Body of pancreas (tissue), 4 donors: Measurements from ENCODE around the gene CCDC6. TPM values are rescaled to one million over a fixed set of nuclear protein-coding genes. Genes with fewer than 3 reads are reported as not detected.

Experiments
- ATAC-seq: fragments of 150-250 bp; one replicate; pipeline ENCODE4 v1.9.1; 2016
- DNase-seq, 4 donors: peaks; one replicate each; pipeline ENCODE4 v3.0.0-alpha.2; 2019
- H3K27ac ChIP-seq, 4 donors: fragments of 200-600 bp; sonication (generic); 1 replicate in 3 of 4; 2 replicates in 1 of 4; pipeline versions ENCODE4 v1.5.1 to v1.6.1; 2016 to 2019; ENCODE audit warnings: mild to moderate bottlenecking in 1 of 4, mixed read lengths in 1 of 4, moderate library complexity in 1 of 4
- H3K27me3 ChIP-seq, 2 donors: fragments of 200-600 bp; sonication (generic); one replicate each; pipeline ENCODE4 v1.6.0; 2016; ENCODE audit warnings: mild to moderate bottlenecking in 1 of 2
- H3K36me3 ChIP-seq, 2 donors: fragments of 200-600 bp; sonication (generic); replicated peaks in 1 of 2; 2 replicates each; pipeline ENCODE4 v1.5.1; 2016; ENCODE audit warnings: low read depth in 2 of 2; ENCODE audit not compliant: insufficient read depth in 1 of 2
- H3K4me1 ChIP-seq: fragments of 200-600 bp; sonication (generic); one replicate; pipeline ENCODE4 v1.6.0; 2016
- H3K4me3 ChIP-seq, 2 donors: fragments of 200-600 bp; sonication (generic); 1 replicate in 1 of 2; 2 replicates in 1 of 2; pipeline ENCODE4 v1.5.1; 2016 to 2019
- H3K9me3 ChIP-seq, 3 donors: fragments of 200-600 bp; sonication (generic); 1 replicate in 2 of 3; 2 replicates in 1 of 3; pipeline ENCODE4 v1.5.1; 2016
- POLR2A ChIP-seq, 3 donors: fragments of 450-650 bp; IDR thresholded peaks; one replicate each; pipeline ENCODE4 v1.6.1; 2016; ENCODE audit warnings: antibody characterized with exemption in 3 of 3, mild to moderate bottlenecking in 2 of 3
- WGBS, 2 donors: methylation state at CpG; one replicate each; pipeline ENCODE4 v1.1.5; 2017; 5-methylcytosine and 5-hydroxymethylcytosine counted together
- intact Hi-C: fragments of 100-400 bp; cut with DNase I; formaldehyde crosslinking; loops from one replicate; pipeline ENCODE4 v1.15.1; 2023
- total RNA-seq, 2 donors: library from RNA; depleted of rRNA; stranded (reverse); fragments of >200 nt; gene quantifications; one replicate each; pipeline ENCODE4 v1.1.0, GENCODE V29; 2016
- TF ChIP-seq, protein P1 (sequence below), 7 experiments: fragments of 450-650 bp in 4 of 7; fragments of 200-600 bp in 3 of 7; sonication (generic) in 3 of 7; IDR thresholded peaks; one replicate each; pipeline ENCODE4 v1.5.1; 2016 to 2019; ENCODE audit warnings: antibody characterized with exemption in 7 of 7

CCDC6 gene
- total RNA-seq, 2 donors from 2014 or later: 26.7 to 35.8 TPM

- Histone ChIP-seq H3K27me3 (no peaks in the 10 kb centered on the region), H3K36me3 (no peaks in the 10 kb centered on the region), H3K4me3 (no peak overlapping the region), H3K9me3 (no peaks in the 10 kb centered on the region), H3K4me1 (peaks cover 32% of the 10 kb centered on the region), H3K27ac (no peak overlapping the region)
- TF ChIP-seq POLR2A (IDR thresholded peaks at IDR 0.05): no peak
- TF ChIP-seq, protein P1, sequence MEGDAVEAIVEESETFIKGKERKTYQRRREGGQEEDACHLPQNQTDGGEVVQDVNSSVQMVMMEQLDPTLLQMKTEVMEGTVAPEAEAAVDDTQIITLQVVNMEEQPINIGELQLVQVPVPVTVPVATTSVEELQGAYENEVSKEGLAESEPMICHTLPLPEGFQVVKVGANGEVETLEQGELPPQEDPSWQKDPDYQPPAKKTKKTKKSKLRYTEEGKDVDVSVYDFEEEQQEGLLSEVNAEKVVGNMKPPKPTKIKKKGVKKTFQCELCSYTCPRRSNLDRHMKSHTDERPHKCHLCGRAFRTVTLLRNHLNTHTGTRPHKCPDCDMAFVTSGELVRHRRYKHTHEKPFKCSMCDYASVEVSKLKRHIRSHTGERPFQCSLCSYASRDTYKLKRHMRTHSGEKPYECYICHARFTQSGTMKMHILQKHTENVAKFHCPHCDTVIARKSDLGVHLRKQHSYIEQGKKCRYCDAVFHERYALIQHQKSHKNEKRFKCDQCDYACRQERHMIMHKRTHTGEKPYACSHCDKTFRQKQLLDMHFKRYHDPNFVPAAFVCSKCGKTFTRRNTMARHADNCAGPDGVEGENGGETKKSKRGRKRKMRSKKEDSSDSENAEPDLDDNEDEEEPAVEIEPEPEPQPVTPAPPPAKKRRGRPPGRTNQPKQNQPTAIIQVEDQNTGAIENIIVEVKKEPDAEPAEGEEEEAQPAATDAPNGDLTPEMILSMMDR (IDR thresholded peaks at IDR 0.05): no peak
- DNase-seq (no peak), ATAC-seq (no peak)
- intact Hi-C loops: no loop called here
- WGBS, 2 donors: 89 to 97% methylated on average over 3 of the region's 3 CpGs
Measured at GRCh38 chr10:59857921-59858320, 48.4 kb downstream of the CCDC6 start.

DNA sequence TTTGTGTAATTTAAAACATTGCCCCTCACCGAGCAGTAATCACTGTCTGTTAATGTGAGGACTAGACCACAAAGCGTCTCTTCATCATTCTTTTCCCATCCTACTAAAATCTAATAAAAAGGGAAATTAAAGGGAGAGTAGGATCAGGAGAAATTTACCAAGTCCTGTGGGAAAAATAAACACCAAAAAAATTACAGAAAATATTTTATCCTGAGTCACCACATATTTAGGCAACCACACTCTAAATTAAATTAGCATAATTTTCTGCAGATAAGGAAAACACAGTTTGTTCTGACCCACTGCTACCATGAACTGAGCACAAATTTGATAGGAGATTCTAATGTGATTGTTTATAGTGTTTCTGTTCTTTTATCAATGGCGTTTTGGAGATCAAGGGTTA lies 49.3 kb downstream of the CCDC6 start:
- Histone ChIP-seq H3K36me3 (no peaks in the 10 kb centered on the region), H3K4me3 (no peak overlapping the region), H3K27me3 (no peaks in the 10 kb centered on the region), H3K27ac (no peak overlapping the region), H3K4me1 (peaks cover 34% of the 10 kb centered on the region), H3K9me3 (no peaks in the 10 kb centered on the region)
- TF ChIP-seq, protein P1 (IDR thresholded peaks at IDR 0.05): no peak
- no peak for TF ChIP-seq POLR2A (IDR thresholded peaks at IDR 0.05)
- ATAC-seq: no peak
- WGBS, 2 donors: 50 to 52% methylated on average over 3 of the region's 3 CpGs
- intact Hi-C loops: no loop called here
- DNase-seq: no peak

- no peaks in the 10 kb centered on the region for H3K36me3 ChIP-seq
- H3K4me1 ChIP-seq: peaks cover 36% of the 10 kb centered on the region
- no peaks in the 10 kb centered on the region for H3K9me3 ChIP-seq
- H3K4me3 ChIP-seq: no peak overlapping the region
- no peak for DNase-seq
- no peaks in the 10 kb centered on the region for H3K27me3 ChIP-seq
- intact Hi-C loops: no loop called here
- TF ChIP-seq, protein P1 (IDR thresholded peaks at IDR 0.05): no peak
- no peak for TF ChIP-seq POLR2A (IDR thresholded peaks at IDR 0.05)
- ATAC-seq: no peak
- 67 to 76% methylated on average over 3 of the region's 3 CpGs for WGBS, 2 donors
- no peak overlapping the region for H3K27ac ChIP-seq
Measured at GRCh38 chr10:59856104-59856503, 50.3 kb downstream of the CCDC6 start.

GRCh38 chr10:59854571-59854970 lies 51.8 kb downstream of the CCDC6 start:
- no peak for ATAC-seq

DNA sequence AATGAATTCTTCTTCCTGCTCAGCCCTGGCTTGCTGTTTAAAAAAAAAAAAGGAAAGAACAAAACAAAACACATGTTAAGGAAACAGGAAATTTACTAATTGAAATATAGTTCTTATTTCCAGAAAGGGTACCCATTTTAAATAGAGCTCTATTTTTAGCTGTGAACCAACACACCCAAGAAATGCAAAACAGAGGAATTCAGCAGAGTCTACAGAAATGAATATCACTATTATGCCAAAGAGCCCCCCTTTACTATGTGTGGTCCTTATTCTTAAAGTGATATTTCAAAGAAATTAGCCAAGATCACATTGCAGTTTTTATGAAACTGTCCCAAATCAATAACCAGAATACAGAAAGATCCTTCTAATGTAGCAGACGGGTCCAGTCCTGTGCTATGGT lies 53.7 kb downstream of the CCDC6 start:
- ATAC-seq: no peak
- peaks cover 36% of the 10 kb centered on the region for H3K4me1 ChIP-seq
- WGBS, 2 donors: 83 to 93% methylated on average over 1 of the region's 1 CpG
- intact Hi-C loops: no loop called here
- no peak overlapping the region for H3K27ac ChIP-seq
- H3K9me3 ChIP-seq: no peaks in the 10 kb centered on the region
- no peaks in the 10 kb centered on the region for H3K27me3 ChIP-seq
- TF ChIP-seq POLR2A (IDR thresholded peaks at IDR 0.05): no peak
- TF ChIP-seq, protein P1 (IDR thresholded peaks at IDR 0.05): no peak
- H3K36me3 ChIP-seq: peaks cover 0 to 4% of the 10 kb centered on the region in 2 donors
- DNase-seq: no peak
- H3K4me3 ChIP-seq: no peak overlapping the region

More at GRCh38 chr10:59854571-59854970, 51.8 kb downstream of the CCDC6 start:
- H3K27ac ChIP-seq: no peak overlapping the region
- H3K27me3 ChIP-seq: no peaks in the 10 kb centered on the region
- 34 to 53% methylated on average over 4 of the region's 4 CpGs for WGBS, 2 donors
- intact Hi-C loops: no loop called here
- TF ChIP-seq, protein P1 (IDR thresholded peaks at IDR 0.05): no peak
- TF ChIP-seq POLR2A (IDR thresholded peaks at IDR 0.05): no peak
- no peaks in the 10 kb centered on the region for H3K9me3 ChIP-seq
- H3K36me3 ChIP-seq: no peaks in the 10 kb centered on the region
- H3K4me3 ChIP-seq: no peak overlapping the region
- DNase-seq: no peak
- peaks cover 36% of the 10 kb centered on the region for H3K4me1 ChIP-seq
